Activated CD4-positive, CD25-positive, alpha-beta regulatory T cell (primary cell): Measurements from ENCODE around the gene CD83.
A peak's percentile ranks its signal among the peaks of the same experiment; 100 is the strongest.
"Not testable (repeated sequence)": the region's sequence is repeated elsewhere in the genome, so short reads cannot be mapped to it uniquely, and the experiment has no call there.

Experiments used
- DNase-seq, 4 experiments: peaks; one replicate each; lab custom pipeline; 2025; lab: John Stamatoyannopoulos, UW

The CD83 gene, protein sequence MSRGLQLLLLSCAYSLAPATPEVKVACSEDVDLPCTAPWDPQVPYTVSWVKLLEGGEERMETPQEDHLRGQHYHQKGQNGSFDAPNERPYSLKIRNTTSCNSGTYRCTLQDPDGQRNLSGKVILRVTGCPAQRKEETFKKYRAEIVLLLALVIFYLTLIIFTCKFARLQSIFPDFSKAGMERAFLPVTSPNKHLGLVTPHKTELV

GRCh38 chr6:14117158-14118090 lies at the start of gene CD83:
CD83 (plus strand) TSS chr6:14117772; CDS start chr6:14117812, 40 bp downstream.
- peak; percentile 64 to 81 (median 74) for DNase-seq

DNA sequence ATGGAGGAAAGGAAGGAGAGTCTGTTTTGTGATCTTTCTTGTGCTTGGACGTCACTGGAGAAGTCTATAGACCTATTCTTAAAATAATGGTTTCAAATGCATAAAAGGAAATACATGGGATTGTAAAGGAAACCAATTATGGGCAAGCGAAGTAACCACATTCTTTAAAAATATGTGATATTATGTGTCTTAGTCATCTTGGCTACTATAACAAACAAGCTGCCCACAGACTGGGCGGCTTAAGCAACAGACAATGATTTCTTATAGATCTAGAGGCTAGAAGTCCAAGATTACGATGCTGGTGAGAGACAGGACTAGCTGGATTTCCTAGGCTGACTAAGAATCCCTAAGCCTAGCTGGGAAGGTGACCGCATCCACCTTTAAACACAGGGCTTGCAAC lies 49.4 kb upstream of the CD83 start:
- DNase-seq: no peak

- DNase-seq: no peak
Observed at GRCh38 chr6:14068623-14069022, 48.9 kb upstream of the CD83 start.

DNA sequence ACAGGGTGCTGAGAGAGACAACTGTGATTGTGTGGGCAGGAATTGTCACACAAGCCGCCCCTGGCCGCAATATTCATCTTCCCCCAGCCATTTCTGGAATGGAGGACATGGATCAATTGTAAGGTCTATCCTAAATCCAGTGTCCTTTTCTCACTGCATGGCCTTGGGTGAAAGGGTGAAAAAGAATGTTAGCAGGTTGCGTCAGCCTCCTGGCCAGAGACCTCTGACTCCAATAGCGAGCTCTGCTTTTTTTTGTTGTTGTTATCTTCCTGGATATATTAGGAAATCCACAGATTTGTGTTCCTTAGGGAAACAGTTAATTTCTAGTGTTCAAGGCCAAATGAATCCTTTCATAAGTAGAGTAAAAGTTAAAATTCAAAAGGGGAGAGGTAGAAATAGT lies 47.1 kb upstream of the CD83 start:
- DNase-seq: no peak

- DNase-seq: no peak
Observed at GRCh38 chr6:14072084-14072483, 45.5 kb upstream of the CD83 start.

- not testable (repeated sequence) for DNase-seq
Observed at GRCh38 chr6:14073561-14074354, 43.8 kb upstream of the CD83 start.

- no peak for DNase-seq
Observed at GRCh38 chr6:14074476-14075094, 43.0 kb upstream of the CD83 start.

DNA sequence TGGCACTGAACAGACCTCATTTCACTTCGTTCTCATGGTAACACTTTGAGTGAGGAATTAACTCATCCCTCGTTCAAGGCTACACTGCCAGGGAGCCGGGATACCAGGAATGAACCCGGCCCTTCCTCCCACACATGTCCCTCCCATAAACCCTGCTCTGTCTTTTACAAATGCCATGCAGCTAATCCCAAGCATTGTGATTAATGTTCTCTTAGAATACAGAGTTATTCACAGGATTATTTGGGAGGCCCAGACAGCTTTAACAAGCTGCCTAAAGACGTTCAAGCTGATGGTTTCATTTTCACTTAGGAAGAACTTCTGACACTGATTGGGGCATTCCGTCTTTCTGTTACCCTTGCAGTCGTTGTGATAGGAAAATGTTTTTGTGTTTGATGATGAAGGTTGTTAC lies 42.5 kb upstream of the CD83 start:
- DNase-seq: no peak

- no peak for DNase-seq
Observed at GRCh38 chr6:14077193-14077867, 40.2 kb upstream of the CD83 start.

GRCh38 chr6:14079433-14079832 lies 38.1 kb upstream of the CD83 start:
- no peak for DNase-seq

DNA sequence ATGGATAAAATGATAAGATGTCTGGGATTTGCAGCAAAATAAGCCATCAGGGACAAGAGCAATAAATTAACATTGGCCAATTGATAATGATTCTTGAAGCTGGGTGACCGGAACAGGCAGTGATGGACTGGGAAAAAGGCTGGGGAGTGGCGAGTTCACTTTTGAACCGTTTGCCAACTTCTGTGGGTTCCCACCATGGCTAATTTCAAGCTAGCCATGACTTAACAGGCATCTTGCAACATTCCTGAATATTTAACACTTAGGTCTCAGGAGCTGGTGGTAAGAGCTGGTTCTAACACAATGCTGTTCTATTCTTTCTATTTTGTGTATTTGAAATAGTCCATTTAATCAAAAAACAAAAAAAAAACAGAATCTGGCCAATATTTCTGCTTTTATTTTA lies 37.6 kb upstream of the CD83 start:
- no peak for DNase-seq

GRCh38 chr6:14081126-14081525 lies 36.4 kb upstream of the CD83 start:
- no peak for DNase-seq

DNA sequence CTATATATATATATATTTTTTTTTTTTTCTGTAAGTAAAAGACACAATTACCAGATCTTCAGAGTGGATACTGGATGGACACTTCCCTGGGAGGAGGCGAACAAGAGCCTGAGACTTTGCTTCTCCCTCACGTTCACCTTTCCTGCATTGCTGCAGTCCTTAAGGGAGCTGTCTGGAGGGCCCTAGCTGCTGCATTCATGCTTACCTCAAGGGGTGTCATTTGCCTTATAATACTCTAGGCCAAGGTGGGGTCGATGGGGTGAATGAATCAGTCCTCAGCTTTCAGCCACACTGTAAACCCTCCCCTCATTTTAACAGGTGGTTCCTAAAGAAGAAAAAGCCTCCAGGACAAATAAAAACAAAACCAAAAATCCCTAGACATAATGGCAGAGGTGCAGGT lies 34.8 kb upstream of the CD83 start:
- no peak for DNase-seq

GRCh38 chr6:14083262-14083661 lies 34.3 kb upstream of the CD83 start:
- DNase-seq: no peak

DNA sequence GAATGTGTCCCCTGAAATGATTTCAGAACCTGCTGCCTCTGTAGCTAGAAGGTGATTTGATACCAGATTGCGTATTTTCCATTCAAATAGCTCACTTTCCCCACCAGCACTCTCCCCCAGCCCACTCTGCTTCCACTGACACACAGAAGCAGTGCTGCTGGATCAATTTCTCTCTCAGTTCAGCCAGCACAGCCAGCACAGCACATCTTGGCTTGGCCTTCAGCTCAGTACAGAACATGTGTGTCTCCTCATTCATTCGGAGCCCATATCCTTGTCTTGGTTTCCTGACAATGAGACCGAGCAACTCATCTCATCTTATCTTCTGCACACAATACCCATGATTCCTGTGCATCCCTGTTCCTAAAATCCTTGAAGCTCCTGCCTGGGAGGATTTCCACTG lies 33.8 kb upstream of the CD83 start:
- no peak for DNase-seq

DNA sequence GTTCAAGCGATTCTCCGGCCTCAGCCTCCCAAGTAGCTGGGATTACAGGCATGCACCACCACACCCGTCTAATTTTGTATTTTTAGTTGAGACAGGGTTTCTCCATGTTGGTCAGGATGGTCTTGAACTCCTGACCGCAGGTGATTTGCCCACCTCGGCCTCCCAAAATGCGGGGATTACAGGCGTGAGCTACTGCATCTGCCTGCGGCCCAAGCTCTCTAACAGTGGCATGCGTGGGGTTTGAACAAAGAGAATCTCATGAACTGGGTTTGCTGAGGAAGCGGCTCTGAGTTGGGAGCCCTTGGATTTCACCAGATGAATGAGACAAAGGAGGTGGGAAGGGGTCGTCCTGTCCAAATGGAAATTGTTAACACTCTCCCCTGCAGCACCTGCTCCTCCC lies 33.2 kb upstream of the CD83 start:
- no peak for DNase-seq

GRCh38 chr6:14085176-14085787 lies 32.3 kb upstream of the CD83 start:
- DNase-seq: no peak

GRCh38 chr6:14086701-14087100 lies 30.9 kb upstream of the CD83 start:
- DNase-seq: no peak

DNA sequence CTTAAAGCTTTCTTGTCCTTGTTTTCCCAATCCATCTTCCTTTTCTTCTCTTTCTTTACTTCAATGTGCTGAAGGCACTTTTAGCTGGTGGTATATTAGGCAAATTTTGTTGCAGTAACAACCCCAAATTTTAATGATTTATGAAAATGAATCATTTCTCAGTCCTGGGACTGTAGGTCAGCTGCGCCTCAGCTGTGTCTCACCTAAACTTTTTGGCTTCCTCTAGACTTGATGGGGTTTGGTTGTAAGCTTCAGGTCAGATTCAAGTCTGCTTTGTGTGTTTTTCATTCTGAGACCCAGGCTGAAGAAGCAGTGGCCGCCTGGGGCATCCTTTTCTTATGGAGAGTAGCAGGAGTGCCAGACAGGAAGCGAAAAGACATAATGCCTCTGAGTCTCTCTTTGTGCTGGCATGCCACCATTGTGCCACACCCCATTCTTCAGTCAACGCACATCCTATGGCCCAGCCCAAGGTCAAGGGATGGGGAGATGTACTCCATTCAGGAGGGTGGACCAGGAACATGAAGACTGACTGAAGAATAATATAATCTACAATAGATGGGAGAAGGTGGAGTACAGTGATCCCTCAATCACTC lies 28.9 kb upstream of the CD83 start:
- DNase-seq: no peak

- DNase-seq: no peak
Observed at GRCh38 chr6:14089224-14089623, 28.3 kb upstream of the CD83 start.
